ENCODE data around the gene HTT.

The HTT gene

DNA sequence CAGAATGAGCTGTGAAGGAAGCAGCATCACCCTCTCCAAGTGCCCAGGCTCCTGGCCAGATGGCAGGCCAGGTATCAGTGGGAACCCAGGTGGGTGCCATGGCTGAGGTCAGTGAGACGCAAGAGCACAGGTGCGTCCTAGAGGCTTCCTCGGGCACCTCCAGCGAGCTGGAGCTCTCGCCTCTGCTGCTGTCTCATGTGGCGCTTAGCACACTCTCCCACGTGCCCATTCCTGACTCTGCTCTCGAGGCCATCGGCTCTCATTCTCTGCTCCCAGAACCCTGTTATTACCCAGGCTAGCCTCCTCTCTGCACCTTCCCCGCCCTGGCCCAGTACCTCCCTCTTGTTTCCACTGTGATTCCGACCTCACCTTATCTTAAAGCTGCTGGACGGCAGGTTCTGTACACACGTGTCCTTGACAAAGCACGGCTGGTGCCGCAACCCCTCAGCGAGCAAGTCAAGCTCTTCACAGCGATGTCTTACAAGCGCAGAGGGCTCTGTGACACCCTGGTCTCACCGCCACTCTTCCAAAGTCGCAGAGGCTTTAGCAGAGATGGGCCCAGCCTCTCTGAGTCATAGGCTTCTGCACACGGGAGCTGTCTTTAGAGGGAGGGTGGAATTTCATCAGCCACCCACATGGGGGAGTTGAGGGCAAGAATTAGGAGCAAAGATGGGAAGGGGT lies 159.1 kb downstream of the HTT start:
- DNase-seq (ENCODE audit: low spot score) (peak; percentile 13), FAIRE-seq (no peak)

DNA sequence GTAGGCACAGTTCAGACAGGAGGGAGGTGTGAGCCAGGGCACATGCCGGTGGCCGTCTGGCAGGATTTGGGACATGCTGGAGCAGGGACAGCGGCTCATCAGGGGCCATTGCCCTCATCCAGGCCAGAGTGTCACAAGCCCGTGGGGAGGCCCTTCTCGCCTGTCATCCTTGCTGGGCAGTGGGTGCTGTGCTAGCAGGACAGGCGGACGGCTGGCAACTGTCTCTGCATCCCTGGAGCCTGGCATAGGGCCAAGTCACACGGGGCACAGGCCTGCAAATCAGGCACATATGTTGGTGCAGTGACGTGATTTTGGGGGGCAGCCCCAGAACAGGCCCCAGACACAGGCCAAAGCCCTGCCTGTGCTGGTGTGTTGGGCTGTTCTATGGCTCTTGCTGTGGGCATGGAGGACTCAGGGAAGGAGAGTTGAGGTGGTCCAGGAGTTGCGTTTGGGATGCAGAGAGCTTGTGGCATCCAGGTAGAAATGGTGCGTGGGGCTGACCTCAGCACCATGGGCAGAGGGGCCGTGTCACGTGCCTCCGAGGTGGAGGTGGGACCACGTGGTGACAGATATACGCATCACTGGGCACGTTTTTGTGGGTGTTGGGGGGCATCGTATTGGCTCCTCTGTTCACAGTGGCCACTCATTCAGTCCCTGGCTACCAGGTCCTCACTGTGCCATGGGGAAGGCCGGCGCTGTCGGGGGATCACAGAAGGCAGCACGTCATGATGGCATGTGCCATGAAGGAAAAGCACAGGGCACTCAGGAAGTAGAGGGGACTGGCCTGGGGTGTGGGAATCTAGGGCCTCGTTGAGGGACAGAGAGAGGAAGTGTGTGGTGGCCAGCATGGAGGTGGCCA lies 159.9 kb downstream of the HTT start:
- FAIRE-seq (no peak), DNase-seq (ENCODE audit: low spot score) (no peak)

DNA sequence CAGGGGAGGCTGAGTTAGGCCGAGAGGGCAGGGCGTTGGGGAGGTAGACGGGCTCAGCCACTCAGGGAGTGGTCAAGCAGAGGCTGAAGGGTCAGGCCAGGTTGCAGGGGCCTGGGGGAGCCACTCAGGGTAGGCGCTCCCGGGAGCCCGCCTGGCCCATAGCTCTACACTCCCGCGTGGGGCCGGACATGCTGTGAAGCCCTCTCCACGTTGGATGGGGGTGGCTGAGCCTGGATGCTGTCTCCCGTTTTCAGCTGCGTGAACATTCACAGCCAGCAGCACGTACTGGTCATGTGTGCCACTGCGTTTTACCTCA lies 160.5 kb downstream of the HTT start:
- DNase-seq (ENCODE audit: low spot score), result no peak
- no peak for FAIRE-seq

DNA sequence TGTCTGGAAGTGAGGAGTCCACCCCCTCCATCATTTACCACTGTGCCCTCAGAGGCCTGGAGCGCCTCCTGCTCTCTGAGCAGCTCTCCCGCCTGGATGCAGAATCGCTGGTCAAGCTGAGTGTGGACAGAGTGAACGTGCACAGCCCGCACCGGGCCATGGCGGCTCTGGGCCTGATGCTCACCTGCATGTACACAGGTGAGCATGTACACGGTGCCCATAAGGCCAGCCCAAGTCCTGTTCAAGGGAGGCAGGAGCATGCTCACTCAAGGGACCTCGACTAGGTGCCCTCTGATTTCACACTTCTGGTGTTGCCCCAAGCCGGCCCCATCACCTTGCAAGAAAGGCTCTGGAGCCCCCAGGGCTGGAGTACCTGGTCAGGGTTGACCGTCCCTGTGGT lies 161.1 kb downstream of the HTT start:
- FAIRE-seq (no peak), DNase-seq (ENCODE audit: low spot score) (no peak)

DNA sequence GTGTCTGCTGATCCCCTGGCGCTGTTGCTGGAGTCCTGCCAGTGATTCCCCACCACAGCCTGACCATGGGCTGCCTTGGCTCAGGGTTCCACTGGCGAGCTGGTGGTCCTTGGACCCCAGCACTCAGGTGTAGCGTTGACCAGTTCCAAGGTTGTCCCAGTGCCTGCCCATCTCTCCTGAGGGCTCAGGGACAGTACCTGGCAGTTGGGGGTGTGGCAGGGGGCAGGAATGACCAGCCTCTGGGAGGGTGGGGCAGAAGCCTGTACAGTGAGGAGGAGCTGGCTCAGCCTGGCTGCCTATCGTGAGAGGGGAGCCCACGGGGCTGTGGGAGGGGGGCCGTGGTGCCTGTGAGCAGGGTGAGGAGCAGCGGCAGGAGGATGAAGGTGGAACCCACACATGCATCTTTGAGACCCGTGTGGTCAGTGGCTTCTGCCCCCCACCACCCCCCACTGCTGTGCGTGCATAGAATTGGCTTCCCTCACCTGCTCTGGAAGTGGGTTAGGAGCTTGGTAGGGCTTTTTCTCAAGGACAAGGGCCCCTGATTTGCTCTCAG lies 161.9 kb downstream of the HTT start:
- no peak for DNase-seq (ENCODE audit: low spot score)
- FAIRE-seq, result no peak

DNA sequence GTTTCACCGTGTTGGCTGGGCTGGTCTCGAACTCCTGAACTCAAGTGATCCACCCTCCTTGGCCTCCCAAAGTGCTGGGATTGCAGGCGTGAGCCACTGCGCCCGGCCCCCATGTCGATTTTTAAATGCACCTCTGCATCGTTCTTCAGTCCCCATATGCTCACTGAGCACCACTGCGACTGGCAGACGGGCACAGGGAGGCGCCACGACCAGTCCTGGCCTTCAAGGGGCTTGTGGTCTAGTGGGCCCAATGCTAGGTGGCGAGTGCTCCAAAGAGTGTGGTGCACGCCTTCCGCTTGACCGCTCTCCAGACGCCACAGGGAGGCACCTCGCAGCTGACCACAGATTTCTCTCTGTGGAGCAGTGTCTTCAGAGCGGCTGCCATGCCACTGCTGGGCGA lies 162.8 kb downstream of the HTT start:
- FAIRE-seq, result no peak
- no peak for DNase-seq (ENCODE audit: low spot score)

DNA sequence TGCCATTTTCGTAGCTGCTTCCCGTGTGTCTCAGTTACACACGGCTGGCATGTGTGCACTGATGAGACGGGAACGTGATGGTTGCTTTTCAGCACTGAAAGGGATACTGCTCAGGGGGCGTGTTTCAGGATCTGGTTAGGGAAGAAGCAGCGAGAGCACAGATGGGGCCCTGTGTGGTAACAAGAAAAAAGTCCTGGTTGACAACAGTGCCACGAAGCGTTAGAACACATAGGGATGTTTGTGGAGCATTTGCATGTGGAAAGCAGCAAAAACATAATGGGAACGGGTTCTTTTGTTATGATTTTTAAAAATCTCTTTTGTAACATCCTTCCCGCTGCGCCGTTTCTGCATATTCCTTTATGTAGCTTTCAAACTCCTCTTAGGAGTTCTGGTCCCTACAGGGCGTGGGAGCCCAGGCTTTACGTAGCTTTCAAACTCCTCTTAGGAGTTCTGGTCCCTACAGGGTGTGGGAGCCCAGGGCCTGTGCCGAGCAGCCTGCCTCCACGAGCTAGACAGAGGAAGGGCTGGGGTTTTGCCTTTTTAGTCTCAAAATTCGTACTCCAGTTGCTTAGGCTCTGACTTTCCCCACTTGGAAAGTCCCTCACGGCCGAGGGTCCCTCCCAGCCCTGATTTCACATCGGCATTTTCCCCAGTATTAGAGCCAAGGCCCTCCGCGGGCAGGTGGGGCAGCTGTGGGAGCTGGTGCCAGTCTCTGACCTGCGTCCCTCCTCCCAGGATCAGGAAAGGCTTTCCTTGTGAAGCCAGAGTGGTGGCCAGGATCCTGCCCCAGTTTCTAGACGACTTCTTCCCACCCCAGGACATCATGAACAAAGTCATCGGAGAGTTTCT lies 163.5 kb downstream of the HTT start:
- no peak for FAIRE-seq
- no peak for DNase-seq (ENCODE audit: low spot score)

DNA sequence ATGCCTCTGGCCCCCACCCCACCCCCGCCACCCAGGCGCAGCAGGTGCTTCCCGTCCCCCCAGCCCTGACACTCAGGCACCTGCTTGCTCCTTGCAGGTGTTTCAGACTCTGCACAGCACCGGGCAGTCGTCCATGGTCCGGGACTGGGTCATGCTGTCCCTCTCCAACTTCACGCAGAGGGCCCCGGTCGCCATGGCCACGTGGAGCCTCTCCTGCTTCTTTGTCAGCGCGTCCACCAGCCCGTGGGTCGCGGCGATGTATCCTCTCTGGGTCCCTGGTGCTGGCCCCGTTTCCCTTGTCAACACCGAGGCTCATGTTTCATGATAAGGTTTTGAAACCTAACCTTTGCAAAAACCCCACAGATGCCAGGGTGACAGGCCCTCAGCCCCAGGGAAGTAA lies 164.2 kb downstream of the HTT start:
- FAIRE-seq (no peak), DNase-seq (ENCODE audit: low spot score) (no peak)

DNA sequence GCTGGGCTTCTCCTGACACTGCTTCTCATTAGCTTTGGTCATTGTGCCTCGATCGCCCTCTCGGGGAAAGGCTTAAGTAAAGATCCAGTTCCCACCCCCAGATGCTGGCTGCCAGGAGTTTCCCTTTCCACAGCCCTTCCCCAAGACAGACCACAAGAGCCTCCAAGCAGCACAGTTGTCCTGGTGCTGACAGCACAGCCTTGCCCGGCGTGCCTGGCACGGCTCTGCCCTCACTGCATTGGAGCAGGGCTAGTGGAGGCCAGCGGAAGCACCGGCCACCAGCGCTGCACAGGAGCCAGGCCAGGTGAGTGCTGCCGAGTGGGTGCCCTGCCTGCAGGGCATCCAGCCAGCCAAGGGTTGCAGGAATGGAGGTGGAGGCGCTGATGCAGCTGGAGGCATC lies 164.8 kb downstream of the HTT start:
- FAIRE-seq (no peak), DNase-seq (ENCODE audit: low spot score) (no peak)

DNA sequence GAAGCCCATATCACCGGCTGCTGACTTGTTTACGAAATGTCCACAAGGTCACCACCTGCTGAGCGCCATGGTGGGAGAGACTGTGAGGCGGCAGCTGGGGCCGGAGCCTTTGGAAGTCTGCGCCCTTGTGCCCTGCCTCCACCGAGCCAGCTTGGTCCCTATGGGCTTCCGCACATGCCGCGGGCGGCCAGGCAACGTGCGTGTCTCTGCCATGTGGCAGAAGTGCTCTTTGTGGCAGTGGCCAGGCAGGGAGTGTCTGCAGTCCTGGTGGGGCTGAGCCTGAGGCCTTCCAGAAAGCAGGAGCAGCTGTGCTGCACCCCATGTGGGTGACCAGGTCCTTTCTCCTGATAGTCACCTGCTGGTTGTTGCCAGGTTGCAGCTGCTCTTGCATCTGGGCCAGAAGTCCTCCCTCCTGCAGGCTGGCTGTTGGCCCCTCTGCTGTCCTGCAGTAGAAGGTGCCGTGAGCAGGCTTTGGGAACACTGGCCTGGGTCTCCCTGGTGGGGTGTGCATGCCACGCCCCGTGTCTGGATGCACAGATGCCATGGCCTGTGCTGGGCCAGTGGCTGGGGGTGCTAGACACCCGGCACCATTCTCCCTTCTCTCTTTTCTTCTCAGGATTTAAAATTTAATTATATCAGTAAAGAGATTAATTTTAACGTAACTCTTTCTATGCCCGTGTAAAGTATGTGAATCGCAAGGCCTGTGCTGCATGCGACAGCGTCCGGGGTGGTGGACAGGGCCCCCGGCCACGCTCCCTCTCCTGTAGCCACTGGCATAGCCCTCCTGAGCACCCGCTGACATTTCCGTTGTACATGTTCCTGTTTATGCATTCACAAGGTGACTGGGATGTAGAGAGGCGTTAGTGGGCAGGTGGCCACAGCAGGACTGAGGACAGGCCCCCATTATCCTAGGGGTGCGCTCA lies 165.8 kb downstream of the HTT start:
- DNase-seq (ENCODE audit: low spot score) (no peak), FAIRE-seq (no peak)

DNA sequence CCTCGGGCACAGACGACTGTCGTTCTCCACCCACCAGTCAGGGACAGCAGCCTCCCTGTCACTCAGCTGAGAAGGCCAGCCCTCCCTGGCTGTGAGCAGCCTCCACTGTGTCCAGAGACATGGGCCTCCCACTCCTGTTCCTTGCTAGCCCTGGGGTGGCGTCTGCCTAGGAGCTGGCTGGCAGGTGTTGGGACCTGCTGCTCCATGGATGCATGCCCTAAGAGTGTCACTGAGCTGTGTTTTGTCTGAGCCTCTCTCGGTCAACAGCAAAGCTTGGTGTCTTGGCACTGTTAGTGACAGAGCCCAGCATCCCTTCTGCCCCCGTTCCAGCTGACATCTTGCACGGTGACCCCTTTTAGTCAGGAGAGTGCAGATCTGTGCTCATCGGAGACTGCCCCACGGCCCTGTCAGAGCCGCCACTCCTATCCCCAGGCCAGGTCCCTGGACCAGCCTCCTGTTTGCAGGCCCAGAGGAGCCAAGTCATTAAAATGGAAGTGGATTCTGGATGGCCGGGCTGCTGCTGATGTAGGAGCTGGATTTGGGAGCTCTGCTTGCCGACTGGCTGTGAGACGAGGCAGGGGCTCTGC lies 166.5 kb downstream of the HTT start:
- no peak for DNase-seq (ENCODE audit: low spot score)
- no peak for FAIRE-seq

DNA sequence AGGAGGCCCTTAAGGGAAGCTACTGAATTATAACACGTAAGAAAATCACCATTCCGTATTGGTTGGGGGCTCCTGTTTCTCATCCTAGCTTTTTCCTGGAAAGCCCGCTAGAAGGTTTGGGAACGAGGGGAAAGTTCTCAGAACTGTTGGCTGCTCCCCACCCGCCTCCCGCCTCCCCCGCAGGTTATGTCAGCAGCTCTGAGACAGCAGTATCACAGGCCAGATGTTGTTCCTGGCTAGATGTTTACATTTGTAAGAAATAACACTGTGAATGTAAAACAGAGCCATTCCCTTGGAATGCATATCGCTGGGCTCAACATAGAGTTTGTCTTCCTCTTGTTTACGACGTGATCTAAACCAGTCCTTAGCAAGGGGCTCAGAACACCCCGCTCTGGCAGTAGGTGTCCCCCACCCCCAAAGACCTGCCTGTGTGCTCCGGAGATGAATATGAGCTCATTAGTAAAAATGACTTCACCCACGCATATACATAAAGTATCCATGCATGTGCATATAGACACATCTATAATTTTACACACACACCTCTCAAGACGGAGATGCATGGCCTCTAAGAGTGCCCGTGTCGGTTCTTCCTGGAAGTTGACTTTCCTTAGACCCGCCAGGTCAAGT lies 167.5 kb downstream of the HTT start:
- DNase-seq (ENCODE audit: low spot score), result no peak
- FAIRE-seq, result no peak

DNA sequence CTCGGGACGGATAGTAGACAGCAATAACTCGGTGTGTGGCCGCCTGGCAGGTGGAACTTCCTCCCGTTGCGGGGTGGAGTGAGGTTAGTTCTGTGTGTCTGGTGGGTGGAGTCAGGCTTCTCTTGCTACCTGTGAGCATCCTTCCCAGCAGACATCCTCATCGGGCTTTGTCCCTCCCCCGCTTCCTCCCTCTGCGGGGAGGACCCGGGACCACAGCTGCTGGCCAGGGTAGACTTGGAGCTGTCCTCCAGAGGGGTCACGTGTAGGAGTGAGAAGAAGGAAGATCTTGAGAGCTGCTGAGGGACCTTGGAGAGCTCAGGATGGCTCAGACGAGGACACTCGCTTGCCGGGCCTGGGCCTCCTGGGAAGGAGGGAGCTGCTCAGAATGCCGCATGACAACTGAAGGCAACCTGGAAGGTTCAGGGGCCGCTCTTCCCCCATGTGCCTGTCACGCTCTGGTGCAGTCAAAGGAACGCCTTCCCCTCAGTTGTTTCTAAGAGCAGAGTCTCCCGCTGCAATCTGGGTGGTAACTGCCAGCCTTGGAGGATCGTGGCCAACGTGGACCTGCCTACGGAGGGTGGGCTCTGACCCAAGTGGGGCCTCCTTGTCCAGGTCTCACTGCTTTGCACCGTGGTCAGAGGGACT lies 168.8 kb downstream of the HTT start:
- FAIRE-seq, result no peak

DNA sequence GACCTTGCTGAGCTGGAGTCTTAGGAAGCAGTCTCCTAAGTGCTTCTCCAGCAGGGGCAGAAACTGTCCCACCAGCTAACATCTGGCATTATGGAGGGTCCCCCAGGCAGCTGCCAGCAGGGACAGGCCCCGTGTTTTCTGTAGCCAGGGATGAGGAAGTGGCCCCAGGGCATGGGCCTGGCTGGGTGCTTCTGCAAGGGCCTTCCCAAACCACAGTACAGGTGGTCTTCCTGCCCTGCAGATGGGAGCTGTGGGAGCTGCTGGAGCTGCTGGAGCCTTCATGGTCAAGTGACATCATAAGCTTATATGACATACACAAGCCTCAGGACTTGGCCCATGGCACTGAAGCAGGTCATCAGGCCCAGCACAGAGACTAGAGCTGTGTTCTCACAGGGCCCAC lies 169.5 kb downstream of the HTT start:
- no peak for FAIRE-seq
- DNase-seq (ENCODE audit: low spot score), result no peak

More for the DNA sequence above, 168.8 kb downstream of the HTT start:
- no peak for DNase-seq (ENCODE audit: low spot score)

DNA sequence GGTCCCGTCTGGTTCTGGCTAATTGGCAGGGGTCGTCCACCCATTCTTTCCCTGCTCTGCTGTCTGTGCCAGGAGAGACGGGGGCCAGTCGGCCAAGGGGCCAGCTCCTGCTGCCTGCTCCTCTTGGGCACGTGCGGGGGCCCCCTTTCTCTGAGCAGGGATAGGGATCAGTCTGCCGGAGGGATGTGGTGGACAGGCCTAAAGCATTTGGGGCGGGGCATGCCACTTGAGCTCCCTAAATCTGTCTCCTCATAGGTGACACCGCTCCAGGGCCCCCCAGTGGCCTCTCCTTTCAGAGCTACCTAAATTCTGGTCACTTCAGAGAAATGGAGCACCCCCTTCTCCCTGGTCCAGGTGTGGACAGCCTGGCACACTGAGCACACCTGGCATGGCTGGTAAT lies 170.3 kb downstream of the HTT start:
- DNase-seq (ENCODE audit: low spot score) (no peak), FAIRE-seq (no peak)

DNA sequence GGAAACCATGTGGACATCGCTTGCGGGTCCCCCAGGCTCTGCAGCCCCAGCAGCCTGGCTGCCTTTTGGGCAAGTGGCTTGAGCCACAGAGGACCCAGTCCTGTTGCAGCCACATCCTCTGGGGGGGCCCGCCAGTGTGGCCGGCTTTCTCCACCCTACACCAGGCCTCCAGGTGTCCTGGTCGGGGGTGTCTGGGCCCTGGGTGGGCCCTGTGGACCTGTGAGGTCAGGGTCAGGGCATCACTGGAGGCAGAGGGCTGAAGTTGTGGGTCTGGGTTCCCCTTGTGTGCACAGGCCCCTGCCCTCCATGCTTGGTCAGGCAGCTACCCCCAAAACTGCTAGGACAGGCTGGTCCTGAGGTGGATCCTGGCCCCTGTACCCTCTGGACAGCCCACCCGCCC lies 171.2 kb downstream of the HTT start:
- FAIRE-seq (no peak), DNase-seq (ENCODE audit: low spot score) (no peak)

DNA sequence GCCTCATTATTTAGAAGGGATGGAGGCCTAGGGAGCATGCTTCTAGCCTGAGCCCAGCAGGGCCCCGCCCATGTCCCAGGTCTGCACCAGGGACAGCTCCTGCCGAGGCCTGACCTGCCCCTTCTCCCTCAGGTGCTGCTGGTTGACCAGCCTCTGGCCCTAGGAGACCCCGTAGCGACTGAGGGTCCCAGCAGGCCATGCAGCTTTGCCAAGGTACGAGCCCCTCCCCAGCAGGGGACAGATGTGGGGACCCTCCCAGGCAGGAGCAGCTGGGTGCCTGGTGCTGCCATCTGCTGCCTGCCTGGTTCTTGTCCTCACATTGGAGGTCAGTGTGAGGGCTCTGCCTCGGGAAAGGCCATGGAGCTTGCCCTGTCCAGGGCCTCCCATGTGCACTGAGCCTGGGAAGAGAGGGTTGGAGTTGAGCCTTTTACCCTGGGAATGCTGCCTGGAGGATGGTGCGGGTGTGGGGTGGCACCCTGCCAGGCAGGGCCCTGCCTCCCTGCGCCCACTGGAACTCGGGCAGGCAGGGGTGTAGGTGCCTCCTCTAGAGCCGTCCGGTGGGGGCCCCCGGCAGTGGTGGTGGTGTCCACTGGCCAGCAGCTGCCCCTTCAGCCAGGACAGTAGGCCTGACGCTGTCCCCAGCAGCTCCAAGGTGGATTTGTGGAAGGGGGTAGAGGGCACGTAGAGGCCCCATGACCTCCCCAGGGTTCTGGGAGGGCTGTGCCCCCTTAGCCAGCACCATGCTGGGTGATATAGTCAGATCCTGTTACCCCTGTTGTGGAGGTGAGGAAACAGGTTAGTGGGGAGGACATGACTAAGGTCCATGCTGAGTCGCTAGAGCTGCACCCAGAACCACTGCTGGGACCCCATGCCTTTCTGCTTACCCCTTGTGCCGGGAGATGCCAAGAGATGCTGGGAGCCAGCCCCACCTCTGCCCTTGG lies 172.2 kb downstream of the HTT start:
- no peak for DNase-seq (ENCODE audit: low spot score)
- FAIRE-seq, result no peak

DNA sequence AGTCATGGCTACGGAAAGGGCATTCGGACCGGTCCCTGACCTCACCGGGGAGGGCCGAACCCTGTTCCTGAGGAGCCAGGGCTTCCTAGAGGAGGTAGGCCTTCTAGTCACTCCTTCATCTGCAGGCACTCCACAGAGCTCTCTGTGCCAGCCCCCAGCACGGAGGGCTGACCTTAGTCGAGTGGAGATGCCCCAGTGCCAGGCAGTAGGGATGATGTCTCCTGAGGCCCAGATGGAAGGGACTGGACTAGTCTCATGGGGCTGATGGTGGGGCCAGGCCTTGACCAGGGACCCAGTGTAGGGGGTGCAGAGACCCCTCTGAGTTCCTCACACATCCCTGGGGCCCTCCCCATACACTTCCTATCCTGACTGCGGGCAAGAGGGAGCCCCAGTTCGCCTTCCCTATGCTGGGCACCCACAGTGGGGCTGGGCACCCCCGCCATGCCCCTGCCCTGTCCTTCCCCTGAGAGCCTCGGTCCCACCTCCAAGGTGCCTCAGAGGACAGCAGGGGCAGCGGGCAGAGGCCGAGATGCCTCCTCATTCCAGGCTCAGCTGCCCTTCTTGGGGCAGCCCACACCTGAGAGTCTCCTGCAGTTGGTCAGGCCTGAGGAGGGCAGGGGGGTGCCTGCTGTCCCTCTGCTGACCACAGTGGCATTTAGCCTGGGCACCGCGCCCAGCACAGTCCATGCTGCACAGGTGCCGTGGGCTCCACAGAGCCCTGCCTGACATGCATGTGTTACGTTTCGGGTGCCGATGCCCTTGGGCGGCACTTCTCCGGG lies 173.1 kb downstream of the HTT start:
- FAIRE-seq, result no peak
- DNase-seq (ENCODE audit: low spot score), result no peak
